ENCODE results near the gene LTA4H.
"Not testable (repeated sequence)": the region's sequence is repeated elsewhere in the genome, so short reads cannot be mapped to it uniquely, and the experiment has no call there.

LTA4H gene

GRCh38 chr12:96035283-96036236 lies at the start of gene LTA4H:
Gene LTA4H, minus strand, starts transcription at chr12:96035587. Its CDS starts 68 bp downstream, at chr12:96035519.
- peak; percentile 97 for DNase-seq (ENCODE audit: low read depth in 2 of 2)

GRCh38 chr12:96084624-96085023 lies 49.2 kb upstream of the LTA4H start:
- no peak for DNase-seq (ENCODE audit: low read depth in 2 of 2)

GRCh38 chr12:96083020-96083719 lies 47.8 kb upstream of the LTA4H start:
- no peak for DNase-seq (ENCODE audit: low read depth in 2 of 2)

DNA sequence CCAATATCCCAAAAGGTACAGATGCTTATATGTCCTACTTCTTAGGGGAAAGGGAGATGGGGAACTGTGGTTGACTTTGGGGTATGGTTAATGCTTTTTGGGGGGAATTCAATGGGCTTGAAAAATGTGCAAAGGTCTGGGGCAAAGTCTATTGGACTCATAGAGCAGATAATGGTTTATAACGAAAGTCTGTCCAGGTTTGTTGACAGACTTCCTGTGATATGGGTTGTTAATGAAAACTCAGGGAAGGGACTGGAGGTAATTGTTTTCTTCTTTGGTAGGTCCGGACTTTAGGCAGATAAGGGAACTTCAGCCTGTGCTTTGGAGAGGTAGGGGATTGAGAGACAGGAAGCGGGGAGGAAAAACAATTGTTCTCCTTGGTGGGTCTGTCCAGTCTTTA lies 46.2 kb upstream of the LTA4H start:
- no peak for DNase-seq (ENCODE audit: low read depth in 2 of 2)

DNA sequence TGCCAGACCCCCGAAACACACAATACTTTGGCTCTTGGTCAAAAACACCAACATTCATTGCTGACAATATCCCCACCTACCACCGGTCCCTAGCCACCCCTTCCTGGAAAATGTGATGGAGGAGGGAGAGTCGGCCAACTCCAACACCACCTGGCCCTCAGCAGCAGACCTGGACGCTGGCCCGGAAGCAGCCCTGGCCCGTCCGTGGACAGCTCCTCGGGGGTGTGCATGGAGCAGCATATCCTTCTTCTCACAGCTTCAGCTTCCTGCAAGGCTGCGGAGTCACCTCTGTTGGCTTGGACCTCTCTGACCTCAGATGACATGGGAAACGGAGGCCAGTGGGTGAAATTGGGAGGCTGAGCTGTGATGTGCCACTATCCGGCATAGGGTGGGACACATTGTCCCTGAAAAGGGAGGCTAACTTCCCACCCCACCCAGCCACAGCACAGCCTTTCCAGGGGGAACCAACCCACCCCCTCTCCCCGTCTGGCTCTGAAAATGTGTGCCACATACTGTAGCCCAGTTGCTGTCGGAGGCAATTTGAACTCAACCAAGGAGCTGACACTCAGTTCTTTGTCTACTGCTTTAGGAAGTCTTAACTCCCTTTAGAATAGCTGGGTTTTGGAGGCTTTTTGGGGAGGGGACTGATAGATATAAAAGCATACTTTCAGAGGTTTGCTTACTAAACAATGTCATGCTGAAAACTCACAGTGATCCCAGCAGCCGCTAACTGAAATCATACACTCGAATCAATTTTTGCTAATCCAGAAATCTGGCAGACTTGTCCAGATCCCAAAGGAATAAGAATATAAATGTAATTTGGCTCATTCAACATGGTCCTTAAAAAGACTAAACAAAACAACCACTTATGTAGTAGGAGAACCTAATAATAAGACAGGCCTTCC lies 43.1 kb upstream of the LTA4H start:
- DNase-seq (ENCODE audit: low read depth in 2 of 2), result no peak

DNA sequence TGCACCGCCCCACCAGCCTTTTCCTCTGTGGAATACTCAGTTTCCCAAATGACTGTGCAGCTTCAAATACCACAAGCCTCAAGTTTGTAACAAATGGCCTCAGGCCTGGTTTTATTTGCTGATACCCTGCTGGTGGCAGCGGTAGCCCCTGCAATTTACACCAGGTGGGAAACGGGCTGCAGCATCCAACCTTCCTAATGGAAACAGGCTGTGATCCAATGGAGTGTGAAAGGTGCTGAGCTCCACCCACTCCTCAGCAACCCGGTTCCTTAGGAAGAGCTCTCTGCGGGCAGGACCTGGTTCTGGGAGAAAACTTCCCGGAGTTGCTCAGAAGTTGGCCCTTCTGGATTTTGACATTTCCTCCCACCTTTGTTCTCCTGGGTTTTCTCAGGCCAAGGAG lies 41.7 kb upstream of the LTA4H start:
- no peak for DNase-seq (ENCODE audit: low read depth in 2 of 2)

DNA sequence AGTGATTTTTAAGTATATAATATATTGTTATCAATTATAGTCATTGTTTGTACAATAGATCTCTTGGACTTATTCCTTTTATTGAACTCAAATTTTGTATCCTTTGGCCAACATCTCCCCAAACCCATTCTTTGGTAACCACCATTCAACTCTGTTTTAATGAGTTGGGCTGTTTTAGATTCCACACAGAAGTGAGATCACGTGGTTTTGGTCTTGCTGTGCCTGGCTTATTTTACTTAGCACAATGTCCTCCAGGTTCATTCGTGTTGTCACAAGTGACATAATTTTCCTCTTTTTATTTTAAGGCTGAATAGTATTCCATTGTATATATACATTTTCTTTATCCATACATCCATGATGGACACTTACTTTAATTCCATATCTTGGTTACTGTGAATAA lies 40.2 kb upstream of the LTA4H start:
- DNase-seq (ENCODE audit: low read depth in 2 of 2), result no peak

GRCh38 chr12:96073346-96074330 lies 38.3 kb upstream of the LTA4H start:
- no peak for DNase-seq (ENCODE audit: low read depth in 2 of 2)

DNA sequence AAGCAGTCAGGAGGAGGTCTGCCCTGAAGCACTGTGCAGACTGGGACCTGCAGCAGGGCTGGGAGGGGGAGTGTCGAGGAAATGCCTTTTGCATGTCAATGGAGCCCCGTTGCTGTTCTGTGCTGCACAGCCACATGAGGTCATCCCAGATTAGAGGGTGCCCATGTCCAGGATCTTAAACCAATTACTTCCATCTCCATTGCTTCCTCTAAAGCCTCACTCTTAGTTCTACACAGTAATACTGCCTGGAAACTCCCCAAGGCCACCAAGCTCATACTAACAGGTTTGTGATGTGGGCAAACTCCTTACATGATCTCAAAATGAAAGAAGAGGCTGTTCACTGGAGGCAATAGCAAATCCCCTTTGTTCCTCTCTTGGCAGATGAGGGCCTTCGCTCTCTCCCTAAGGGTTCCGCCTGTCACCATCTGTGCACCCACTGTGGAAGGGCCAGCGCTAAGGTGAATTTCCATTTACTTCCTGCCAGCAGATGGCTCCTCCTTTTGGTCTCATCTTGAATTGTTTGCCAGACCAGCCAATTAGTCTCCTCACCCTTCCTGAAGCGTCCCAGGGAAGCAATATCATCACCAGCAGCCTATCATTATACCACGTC lies 35.4 kb upstream of the LTA4H start:
- peak in 1 of 2 experiments; percentile 3 for DNase-seq (ENCODE audit: low read depth in 2 of 2)

GRCh38 chr12:96069511-96070231 lies 34.3 kb upstream of the LTA4H start:
- DNase-seq (ENCODE audit: low read depth in 2 of 2), result no peak

GRCh38 chr12:96068636-96069035 lies 33.2 kb upstream of the LTA4H start:
- no peak for DNase-seq (ENCODE audit: low read depth in 2 of 2)

- no peak for DNase-seq (ENCODE audit: low read depth in 2 of 2)
Observed at GRCh38 chr12:96068111-96068510, 32.7 kb upstream of the LTA4H start.

DNA sequence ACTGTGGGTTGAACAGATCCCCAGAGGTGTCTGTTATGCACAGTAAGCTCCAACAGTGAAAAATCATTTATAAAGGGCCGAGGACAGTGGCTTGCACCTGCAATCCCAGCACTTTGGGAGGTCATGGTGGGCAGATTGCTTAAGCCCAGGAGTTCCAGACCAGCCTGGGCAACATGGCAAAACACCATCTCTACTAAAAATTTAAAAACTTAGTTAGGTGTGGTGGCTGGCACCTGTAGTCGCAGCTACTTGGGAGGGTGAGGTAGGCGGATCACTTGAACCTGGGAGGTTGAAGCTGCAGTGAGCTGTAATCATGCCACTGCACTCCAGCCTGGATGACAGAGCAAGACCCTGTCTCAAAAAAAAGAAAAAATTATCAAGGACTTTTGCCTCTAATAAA lies 30.4 kb upstream of the LTA4H start:
- not testable (repeated sequence) for DNase-seq (ENCODE audit: low read depth in 2 of 2)

DNA sequence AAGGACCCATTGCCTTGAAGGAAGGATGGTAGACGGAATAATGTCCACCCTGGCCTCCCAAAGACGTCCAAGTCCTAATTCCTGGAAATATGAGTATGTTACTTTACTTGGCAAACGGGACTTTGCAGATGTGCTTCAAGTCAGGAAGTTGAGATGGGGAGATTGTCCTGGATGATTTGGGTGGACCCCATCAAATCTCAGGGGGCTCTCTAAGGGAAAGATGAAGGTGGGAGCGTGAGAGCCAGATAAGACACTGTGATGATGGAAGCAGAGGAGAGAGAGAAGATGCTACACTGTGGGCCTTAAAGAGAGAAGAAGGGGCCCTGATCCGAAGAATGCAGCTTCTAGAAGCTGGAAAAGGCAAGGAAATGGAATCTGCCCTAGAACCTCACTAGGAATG lies 29.6 kb upstream of the LTA4H start:
- no peak for DNase-seq (ENCODE audit: low read depth in 2 of 2)

GRCh38 chr12:96064271-96064670 lies 28.9 kb upstream of the LTA4H start:
- DNase-seq (ENCODE audit: low read depth in 2 of 2), result no peak

DNA sequence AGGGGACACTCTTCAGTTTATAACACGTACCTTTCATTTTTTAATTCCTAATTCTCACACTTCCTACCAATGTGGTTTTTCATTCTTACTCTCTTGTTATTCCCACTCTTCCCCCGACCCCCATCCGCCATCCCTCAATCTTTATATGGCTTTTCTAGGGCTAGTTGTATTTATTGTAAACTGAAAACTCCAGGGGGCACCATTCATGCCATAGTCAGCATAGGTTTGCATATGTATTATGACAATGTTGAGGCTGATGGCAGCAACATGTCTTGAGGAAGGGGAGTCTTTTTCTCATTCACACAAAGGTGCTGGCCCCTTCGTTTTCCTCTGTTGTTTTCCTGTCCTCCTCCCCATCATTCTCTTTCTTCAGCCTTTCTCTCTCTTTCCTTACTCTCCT lies 27.7 kb upstream of the LTA4H start:
- DNase-seq (ENCODE audit: low read depth in 2 of 2), result peak in 1 of 2 experiments; percentile 5

- peak; percentile 65 to 69 for DNase-seq (ENCODE audit: low read depth in 2 of 2)
Observed at GRCh38 chr12:96061864-96062453, 26.6 kb upstream of the LTA4H start.

GRCh38 chr12:96061323-96061722 lies 25.9 kb upstream of the LTA4H start:
- no peak for DNase-seq (ENCODE audit: low read depth in 2 of 2)

- no peak for DNase-seq (ENCODE audit: low read depth in 2 of 2)
Observed at GRCh38 chr12:96060041-96060440, 24.7 kb upstream of the LTA4H start.
